Gastrocnemius medialis (tissue), 4 donors: Measurements from ENCODE around the gene CRACDL.

ENCODE experiments used
- CTCF ChIP-seq, 5 experiments: fragments of 450-650 bp in 3 of 5; fragments of 200-600 bp in 2 of 5; sonication (generic) in 2 of 5; IDR thresholded peaks in 4 of 5; conservative IDR thresholded peaks in 1 of 5; 1 replicate in 4 of 5; 2 replicates in 1 of 5; pipeline ENCODE4 v1.5.1; 2016 to 2019; ENCODE audit warnings: antibody characterized with exemption in 5 of 5, mild to moderate bottlenecking in 3 of 5, moderate library complexity in 3 of 5
- POLR2A ChIP-seq, 2 donors: fragments of 450-650 bp; IDR thresholded peaks; one replicate each; pipeline ENCODE4 v1.6.1; 2017; ENCODE audit warnings: antibody characterized with exemption in 2 of 2, mild to moderate bottlenecking in 2 of 2, moderate library complexity in 2 of 2

- TF ChIP-seq CTCF (IDR thresholded peaks at IDR 0.05 in 4 of 5, conservative IDR thresholded peaks at IDR 0.05 in 1 of 5) (peak in 2 of 5 experiments; percentile 15 to 19), POLR2A (IDR thresholded peaks at IDR 0.05) (peak in 1 of 2 donors; percentile 19)
These were observed 113.5 kb downstream of the CRACDL start for GRCh38 chr2:98822301-98823164.
